Amygdala (tissue), 56 donors: Measurements from ENCODE around the gene IRX3.

Experiments
- DNase-seq, 56 donors: peaks; one replicate each; lab custom pipeline; 2025; lab: John Stamatoyannopoulos, UW

Gene IRX3

DNA sequence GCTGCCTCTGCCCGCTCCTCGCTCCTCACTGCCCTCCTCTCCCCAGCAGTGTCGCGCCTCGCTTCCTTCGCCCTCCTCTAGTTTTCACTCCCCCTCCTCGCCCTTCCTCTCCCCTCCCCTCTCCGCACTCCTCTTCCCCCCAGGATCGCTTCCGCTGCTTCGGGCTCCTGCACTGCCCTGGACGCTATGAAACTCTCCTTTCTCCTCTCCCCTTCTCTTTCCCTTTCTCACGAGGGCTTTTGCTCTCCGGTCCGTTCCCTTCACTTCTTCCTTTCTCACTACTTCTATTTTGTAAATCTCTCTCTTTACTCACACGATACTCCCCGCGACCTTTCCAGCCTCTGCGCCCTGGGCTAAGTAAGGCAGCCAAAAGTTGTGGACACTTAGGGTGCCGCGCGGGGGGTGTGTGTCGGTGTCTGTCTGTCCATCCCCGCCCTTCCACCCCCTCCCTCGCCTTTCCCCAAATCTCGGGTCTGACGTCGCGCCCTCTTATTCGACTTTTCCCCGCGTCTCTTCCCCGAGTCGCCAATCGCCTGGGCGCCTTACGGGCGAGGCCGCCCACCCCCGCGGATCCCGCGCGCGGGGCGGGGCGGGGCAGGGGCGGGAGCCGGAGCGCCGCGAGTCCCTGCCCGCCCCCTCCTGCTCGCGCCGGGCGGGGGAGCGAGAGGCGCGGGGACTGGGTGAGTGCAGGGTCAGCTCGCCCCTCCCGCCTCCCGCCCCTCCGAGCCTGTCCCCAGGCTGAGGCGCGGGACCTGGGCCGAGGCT lies at the start of gene IRX3:
Gene IRX3, minus strand, starts transcription at position 422 of the 765 bp plus-strand sequence. CDS start 737 bp downstream, outside the sequence.
- DNase-seq: peak in 4 of 56 donors; percentile 8 to 28 (median 18)

- no peak for DNase-seq
These were observed 48.6 kb upstream of the IRX3 start for GRCh38 chr16:54335230-54335629.

DNA sequence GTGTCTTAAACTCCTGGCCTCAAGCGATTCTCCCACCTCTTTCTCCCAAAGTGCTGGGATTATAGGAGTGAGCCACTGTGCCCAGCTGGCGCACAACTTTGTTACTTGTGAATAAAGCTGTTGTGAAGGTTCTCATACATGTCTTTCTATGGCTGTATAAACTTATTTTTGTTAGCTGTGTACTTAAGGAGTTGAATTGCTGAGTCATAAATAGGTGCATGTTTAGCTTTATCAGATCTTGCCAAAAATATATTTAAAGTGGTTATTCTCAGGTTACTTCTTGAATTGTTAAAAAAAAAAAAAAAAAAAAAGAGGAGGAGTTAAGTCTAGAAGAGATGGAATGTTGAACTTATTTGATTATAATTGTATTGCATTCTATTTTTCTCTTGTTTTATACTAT lies 47.6 kb upstream of the IRX3 start:
- DNase-seq: no peak

DNA sequence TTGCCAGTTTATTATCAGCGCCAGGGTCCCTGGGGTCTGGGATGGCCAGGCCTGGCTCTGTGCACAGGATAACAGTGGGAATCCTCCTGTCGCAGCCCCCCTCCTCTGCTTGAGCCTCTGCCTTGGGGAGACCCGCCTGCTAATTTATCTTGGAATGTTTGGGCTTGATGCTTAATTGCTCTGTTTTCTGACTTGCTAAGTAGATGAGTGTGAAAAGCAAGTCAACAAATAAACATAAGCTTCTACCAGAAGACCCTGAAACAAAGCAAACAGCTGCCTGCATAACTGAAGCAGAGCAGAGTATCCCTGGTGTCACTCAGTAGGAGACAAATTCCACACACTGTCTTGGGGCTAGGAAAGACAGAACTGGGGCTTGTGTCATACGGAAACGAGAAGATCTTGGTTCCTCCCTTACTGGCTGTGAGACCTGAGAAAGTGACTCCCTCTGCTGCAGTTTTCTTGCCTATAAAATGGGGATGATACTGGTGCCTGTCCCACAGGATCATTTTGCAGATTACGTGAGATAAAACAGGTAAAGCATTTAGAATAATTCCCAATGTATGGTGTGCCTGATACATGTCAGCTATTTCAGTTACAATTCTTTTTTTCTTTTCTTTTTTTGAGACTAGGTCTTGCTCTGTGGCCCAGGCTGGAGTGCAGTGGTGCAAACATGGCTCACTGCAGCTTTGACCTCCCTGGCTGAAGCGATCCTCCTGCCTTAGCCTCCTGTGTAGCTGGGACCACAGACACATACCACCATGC lies 44.8 kb upstream of the IRX3 start:
- no peak for DNase-seq

GRCh38 chr16:54327609-54328008 lies 41.0 kb upstream of the IRX3 start:
- no peak for DNase-seq

- no peak for DNase-seq
These were observed 39.7 kb upstream of the IRX3 start for GRCh38 chr16:54326266-54326662.

- DNase-seq: no peak
These were observed 39.2 kb upstream of the IRX3 start for GRCh38 chr16:54325616-54326265.

GRCh38 chr16:54324716-54325115 lies 38.1 kb upstream of the IRX3 start:
- no peak for DNase-seq

GRCh38 chr16:54320697-54321340 lies 34.2 kb upstream of the IRX3 start:
- DNase-seq: no peak

DNA sequence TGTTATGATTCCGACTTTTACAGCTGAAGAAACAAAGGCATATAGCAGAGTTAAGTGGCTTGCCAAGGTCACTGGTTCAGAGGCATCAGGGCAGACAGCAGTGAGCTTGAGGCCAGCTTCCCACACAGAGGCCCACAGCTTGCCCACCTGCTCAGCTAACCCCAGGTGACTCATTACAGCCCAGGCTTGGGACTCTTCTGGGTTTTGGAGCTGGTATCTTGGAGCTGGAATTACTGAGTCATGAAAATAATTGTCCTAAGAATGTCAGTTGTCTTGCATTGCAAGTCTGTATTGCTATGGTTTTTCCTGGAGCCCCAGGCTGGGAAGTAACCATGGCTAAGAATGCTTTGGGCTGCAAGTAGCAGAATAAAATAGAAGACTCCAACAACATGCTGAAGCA lies 32.4 kb upstream of the IRX3 start:
- DNase-seq: no peak

DNA sequence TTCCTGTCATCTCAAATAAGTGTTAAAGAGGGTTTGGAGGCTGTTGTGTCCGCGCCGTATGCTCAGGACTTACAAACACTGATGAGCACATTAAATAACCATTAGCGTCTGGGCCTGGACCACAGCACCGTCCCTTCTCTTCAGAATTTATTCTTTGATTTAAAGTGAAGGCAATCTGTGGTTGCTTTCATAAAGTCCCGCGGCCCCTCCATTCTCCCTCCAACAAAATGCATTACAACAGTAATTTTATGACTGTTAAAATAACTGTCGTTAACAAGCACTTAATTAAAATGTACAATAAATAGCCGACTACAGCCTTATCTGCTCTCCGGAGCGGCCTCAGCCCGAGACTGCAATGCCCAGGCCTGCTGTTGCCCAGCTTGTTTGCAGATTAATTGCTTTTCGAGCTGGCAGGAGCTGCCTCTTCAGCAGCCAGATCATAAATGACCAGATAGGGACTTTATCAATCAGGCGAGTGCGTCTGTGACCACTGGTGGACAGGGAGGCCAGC lies 30.6 kb upstream of the IRX3 start:
- DNase-seq: no peak

- DNase-seq: no peak
These were observed 29.7 kb upstream of the IRX3 start for GRCh38 chr16:54316095-54316889.

DNA sequence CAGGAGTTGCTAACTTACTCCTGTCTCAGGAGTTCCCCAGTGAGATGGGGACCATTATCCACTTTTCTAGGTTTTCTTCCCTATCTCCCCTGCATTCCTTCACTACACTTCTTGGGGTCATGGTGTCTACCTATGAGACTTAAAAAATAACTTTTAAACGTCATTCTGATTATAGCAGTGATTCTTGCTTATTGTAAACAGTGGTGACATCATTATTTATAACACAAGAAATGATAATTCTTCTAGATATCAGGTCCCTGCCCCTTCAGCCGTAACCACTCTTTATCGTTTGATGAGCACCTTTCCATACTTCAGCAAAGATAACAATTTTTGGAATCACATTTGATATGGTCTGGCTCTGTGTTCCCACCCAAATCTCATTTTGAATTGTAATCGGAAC lies 27.2 kb upstream of the IRX3 start:
- no peak for DNase-seq

- DNase-seq: no peak
These were observed 26.0 kb upstream of the IRX3 start for GRCh38 chr16:54312502-54312991.

GRCh38 chr16:54309341-54309740 lies 22.8 kb upstream of the IRX3 start:
- no peak for DNase-seq

- DNase-seq: no peak
These were observed 18.5 kb upstream of the IRX3 start for GRCh38 chr16:54305080-54305479.

DNA sequence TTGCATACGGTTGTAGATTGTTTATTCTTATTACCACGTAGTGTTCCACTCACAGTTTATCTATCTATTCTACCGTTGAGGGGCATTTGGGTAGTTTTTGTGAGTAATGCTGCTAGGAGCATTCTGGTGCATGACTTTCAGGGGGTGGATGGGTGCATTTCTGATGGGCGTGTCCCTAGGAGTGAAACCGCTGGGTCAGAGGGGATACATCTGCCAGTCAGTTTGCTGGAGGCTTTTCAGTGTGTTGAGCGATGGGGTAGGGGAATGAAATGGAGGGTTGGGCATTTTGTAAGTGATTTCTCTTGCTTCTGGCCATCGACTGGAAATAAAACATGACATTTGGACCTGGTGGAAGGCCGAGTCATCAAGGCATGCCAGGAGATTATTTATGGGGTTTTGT lies 17.0 kb upstream of the IRX3 start:
- DNase-seq: no peak

DNA sequence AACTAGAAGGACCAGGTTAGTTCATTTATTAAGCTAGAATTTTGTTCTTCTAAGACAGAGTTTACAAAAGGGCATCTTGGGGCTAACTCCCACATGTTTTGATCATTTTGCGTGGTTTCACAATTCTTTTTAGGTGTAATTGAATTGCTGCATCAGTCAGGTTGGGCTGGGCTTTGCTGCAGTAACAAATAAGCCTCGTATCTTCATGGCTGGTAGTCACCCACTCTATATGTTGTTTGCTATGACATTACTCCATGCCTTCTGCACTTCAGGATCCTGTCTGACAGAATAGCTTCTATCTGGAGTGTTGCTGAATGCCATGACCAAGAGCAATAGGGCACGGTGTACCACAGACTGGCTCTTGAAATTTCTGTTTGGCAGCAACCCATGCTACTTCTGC lies 10.6 kb upstream of the IRX3 start:
- DNase-seq: no peak

DNA sequence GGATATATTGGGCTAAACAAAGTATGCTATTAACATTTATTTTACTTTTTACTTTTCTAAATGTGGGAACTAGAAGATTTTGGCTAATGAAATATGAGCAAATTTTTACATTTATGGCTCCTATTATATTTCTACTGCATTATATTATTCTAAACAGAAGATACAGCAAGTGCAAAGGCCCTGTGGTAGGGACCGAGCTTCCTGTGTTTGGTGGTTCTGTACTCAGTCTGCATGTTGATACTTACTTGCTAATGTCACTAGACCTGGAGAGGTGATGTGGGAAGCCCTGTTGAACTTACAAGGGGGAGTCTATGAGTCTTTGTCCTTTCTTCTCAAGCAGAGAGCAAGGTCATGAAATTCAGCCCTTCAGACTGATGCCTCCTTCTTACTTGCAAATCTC lies 10.0 kb upstream of the IRX3 start:
- DNase-seq: no peak
